NCI-H2196 treated with DMSO at 0.1 percent for 48 hours (cell line): Measurements from ENCODE around the gene C6orf89.

Experiments used
- DNase-seq: peaks from one replicate; lab custom pipeline; 2025; ENCODE audit not compliant: unreplicated experiment; lab: John Stamatoyannopoulos, UW

Gene C6orf89

DNA sequence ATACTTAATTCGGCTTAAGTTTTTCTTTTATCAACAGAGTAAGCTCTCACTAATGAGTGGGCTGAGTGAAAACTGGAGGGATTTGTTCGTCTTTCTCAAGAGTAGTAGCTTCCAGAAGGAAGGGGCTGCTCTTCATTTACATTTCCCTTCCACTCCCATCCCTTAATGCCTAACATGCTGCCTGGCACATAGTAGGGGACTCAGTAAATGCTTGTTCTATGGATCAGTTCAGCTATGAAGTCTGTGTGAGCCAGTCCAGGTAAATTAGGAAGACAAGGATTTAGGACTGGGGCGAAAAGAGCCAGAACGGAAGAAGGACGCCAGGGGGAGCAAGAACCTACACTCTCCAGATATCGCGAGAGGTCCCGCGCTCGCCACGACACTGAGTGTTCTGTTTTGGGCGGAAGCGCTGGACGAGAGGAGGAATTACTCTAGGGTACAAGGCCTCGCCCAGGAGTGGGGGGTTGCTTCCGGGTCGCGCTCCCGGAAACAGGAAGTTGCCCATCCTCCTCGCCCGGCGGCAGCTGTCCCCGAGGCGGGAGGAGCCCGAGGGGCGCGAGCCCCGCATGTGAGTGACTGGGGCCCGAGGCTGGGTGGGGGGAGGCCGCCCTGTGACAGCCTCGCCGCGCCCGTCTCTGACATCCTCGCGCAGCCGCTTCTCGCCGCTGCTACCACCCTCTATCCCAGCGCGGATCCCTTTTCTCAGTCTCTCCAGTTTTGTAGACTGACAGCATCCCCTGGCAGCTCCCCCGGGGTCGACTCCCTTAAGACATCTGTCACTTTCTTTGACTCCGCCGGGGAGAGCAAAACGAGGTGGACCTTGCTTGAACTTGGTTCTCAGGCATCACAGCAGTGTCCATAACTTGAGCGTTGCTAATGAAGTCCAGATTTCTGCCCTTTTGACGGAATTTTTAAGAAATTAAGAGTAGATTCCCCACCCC is at the start of gene C6orf89:
C6orf89 (plus strand) TSS at position 492 of the 941 bp plus-strand sequence. CDS start 13,493 bp downstream, outside the sequence.
- peak; percentile 92 for DNase-seq

DNA sequence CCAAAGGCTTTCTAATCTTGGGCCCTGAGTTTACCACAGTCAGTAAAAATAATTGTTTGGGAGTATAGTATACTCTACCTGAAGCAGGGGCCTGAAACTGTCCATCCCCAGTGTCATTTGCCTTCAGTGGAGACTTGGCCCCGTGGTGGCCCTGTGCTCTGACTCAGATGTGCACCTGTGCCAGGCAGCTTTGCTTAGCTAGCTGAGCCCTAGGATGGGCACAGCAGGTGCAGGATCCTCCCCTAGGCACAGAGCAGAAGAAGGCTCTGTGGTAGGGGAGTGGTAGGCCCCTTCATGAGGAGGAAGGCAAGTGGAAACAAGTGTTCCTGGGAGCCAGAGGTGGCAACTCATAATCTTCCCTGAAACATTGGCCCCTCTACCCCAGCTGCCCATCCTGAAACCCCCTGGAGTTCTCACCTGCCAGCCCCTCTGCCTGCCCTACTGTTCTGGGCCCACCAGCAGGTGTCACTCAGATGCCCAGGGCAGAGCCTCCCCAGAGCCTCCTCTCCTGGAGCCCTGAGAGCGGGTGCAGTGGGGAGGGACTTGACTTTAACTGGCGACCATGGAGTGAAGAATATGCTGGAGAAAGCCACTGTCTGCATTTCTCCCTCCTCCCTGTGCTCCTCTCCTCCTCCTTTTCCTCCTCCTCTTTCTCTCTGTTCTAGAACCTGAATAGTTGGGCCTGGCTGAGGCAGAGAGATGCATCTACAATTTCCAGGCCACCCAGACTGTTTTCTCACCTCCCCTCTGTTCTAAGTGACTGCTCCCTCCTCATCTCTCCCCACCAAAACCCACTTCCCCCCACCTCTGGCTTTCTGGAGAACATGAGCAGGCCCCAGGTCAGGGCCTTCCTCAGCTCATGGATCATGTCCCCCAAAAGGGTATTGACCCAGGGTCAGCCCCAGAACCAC is 49.4 kb upstream of the C6orf89 start:
- no peak for DNase-seq

DNA sequence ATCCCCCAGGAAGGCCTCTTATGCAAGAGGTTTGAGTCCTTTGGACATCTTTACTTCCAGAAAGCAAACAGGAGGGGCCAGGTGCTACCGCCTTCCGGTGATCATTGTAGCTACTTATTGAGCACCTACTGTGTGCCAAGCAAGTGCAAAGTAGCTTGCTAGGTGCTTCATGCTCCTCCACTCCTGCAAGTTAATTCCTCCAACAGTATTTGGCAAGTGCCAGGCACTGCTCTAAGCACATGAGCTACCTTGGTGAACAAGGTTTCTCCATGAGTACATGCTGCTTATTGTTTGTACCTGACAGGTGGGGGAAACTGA is 48.8 kb upstream of the C6orf89 start:
- no peak for DNase-seq

GRCh38 chr6:36837686-36838085 is 48.1 kb upstream of the C6orf89 start:
- no peak for DNase-seq

DNA sequence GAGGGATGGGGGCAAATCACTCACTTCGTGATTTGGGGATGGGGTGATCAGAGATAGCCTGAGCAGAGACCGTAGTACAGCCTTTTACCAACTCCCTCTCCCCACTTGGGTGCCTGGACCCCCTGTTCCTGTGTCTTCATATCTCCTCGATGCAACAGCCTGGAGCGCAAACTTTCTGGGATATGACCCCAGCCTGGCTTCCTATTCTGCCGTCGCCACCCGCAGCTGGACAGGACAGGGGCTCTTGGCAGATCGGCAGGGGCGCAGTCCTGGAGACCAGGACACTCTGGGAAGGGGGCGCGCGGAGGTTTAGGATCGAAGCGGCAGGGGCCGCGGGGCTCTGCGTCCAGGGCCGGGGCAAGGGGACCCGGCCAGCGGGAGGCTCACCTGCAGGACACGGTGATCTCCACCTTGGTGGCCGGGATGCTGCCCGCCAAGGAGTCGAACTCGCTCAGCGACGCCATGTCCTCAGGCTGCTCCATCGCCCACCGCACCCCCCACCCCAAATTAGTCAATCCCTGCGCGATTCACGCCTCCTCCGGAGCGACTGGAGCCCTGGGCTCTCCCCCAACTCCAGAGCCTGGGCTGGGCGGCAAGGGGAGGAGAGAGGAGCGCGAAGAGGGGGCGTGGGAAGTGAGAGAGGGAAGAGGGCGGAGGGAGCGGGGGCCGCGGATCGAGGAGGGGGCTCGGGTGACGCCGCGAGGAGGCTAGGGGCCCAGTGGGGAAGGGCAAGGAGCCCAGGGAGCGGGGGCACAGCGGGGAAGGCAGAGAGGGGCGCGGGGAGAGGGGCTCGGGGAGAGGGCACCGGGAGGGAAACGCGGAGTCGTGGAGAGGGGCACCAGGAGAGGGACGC is 46.6 kb upstream of the C6orf89 start, which contains the start of gene CPNE5:
CPNE5 (minus strand) TSS at position 549 of the 853 bp plus-strand sequence; CDS start at position 482, 67 bp downstream.
- DNase-seq, result no peak

GRCh38 chr6:36839749-36840431 is 45.9 kb upstream of the C6orf89 start:
- no peak for DNase-seq

DNA sequence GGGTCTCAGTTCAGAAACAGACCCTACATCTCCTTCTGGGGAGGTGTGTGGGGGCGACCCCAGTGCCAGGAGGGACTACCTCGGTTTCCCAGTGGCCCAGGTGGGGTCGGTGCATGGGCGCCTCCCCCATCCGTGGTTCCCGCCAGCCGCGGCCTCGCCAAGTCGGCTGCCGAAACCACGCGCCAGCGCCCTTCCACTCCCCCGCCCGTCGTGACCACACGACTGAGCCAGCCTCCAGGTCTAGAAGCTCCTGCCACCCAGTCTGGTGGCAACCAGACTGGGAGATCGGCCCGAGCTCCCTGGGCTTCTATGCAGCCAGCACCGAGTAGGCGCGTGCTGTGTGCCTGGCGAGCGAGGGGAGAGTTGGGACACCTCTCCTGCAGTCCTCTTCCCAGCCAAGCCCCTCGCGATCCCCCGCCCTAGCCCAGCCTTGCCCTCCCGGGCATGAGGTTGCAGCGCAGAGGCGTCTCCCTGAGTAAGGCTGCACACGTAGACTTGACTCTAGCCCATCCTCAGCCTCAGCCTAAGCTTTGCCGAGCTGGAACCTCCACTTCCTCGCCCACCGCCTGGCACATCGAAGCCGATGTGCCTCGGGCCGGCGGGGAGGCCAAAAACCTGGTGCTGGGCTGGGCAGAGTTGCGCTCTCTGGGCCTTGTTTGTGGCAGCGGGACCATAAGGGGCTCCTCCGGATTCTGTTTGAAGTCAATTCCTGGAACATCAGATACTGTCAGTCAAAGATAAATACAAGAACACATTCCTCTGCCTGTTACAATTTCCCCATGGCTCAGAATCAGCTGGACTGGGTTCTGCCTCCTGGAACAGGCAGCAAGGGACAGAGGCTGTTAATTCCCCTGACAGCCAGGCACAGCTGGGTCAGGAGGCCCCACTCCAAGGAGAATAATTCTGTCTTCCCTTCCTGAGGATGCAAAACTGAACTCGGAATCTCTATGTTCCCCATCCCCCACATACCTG is 45.0 kb upstream of the C6orf89 start:
- DNase-seq, result no peak

DNA sequence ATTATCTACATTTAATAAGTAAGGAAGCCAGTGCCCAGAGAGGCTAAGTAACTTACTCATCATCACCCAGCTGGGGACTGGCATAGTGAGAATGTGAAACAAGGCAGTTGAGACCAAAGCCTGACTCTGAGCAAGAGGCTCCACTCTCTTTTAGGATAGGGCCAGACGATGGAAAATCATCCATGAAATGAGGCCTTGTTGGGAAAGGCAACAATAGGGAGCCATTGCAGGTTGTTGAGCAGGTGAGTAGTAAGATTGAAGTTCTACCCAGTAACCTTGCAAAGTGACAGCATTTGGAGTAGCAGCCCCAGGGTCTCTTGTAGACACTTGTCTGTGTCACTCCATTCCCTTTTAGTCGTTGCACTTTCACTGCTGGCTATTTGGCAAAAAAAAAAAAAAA is 44.0 kb upstream of the C6orf89 start:
- no peak for DNase-seq

DNA sequence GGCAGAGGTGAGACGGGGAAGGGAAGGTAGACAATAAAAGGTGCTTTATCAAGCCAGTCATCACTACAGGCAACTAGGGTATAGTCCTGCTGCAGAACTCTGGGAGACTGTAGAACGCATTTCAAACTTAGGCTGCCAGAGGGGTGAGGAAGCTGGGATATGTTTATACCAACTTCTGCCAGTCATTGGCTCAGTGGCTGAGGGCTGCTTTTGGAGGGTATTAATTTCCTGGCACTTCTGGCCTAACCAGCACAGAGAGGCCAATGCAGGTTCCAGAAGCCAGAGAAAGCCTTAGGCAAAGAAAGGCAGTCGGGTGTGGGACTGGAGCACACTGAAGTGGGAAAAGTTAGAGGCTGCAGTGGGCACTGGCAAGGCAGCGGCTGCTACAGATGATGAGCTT is 42.6 kb upstream of the C6orf89 start:
- no peak for DNase-seq

GRCh38 chr6:36844232-36845170 is 41.3 kb upstream of the C6orf89 start:
- DNase-seq, result no peak

- no peak for DNase-seq
Observed at GRCh38 chr6:36845233-36845632, 40.5 kb upstream of the C6orf89 start.

- no peak for DNase-seq
Observed at GRCh38 chr6:36847152-36847551, 38.6 kb upstream of the C6orf89 start.

DNA sequence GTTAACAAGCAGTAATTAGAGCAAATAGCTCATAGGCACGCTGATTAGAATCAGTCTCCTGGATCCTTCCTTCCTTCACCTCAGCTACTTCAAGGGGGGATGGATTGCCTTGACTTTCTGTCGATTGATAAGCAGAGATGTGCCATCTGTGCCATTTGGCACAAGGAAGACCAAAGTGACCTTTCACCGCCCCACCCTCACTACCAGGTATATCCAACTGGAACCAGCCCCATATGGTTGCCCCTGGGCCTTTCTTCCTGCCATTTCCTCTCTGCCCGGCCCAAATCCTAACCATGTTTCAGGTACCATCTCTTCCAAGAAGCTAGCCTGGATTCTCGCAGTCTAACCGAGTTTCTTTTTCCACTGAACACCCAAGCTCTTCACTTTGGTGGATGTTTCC is 37.8 kb upstream of the C6orf89 start:
- DNase-seq, result no peak

GRCh38 chr6:36848658-36849441 is 36.9 kb upstream of the C6orf89 start:
- DNase-seq, result no peak

DNA sequence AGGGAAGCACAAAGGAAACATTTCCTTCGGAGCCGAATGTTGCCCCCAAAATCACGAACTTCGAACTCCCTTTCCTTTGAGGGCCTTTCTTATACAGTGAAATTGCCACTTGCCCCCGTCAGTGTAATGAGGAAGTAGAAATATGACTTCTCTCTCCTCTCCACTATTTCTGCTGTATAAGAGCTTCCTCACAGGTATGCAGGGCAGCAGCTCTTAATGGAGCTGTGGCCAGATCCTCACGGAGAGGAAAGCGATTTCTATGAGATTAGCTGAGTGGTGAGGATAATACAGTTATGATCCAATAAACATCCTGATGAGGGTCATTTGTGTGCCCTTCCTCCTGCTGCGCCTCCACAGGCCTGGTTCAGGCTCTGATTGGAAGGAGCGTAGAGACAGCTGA is 35.7 kb upstream of the C6orf89 start:
- DNase-seq, result no peak

DNA sequence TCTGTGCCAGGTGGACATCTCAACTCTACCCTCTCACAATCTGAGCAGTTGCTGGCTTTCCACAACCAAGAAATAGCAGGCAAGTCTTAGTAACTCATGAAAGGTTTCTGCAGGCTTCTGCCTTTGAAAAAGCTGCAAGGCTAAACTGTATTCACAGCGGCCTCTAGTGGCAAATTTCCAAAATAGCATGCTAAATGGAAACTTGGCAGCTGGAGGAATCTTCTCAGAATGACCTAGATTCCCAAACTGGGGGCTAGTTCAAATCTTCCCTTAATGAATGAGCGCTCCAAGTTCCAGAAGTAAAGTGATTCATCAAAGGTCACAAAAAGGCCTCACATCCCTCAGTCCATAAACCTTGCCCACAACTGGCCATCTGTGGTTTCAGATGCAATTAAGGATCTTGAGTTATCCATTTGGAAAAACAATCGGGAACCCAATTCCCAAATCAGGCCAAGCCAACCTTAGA is 34.6 kb upstream of the C6orf89 start:
- DNase-seq, result peak; percentile 57

DNA sequence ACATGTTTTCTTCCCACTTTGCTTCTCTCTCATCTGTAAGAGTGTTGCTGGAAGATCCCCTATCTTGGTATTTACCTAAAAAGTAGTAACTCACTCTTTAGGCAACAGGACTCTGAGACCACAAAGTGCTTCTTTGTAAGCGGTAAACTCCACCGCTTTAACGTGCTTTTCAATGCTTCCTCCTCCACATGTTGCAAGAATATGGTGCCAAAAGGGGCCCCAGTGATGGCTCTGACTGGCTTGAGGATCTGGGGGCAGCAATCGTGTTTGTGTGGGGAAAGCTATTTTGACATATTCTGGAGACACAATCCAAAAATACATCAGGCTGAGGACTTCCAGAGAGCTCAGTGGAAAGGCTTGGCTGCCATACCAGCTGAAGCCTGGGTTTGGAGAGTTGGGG is 34.1 kb upstream of the C6orf89 start:
- no peak for DNase-seq
